ENCODE measurements around the gene ZFYVE19.

The ZFYVE19 gene

GRCh38 chr15:40790718-40791117, 16.2 kb upstream of the ZFYVE19 start:
- Histone ChIP-seq H4K20me1 (ENCODE audit: insufficient read depth, low read length) (no peaks in the 10 kb centered on the region), H3K4me3 (ENCODE audit: low read length) (no peak overlapping the region), H3K36me3 (replicated peaks; ENCODE audit: low read depth, low read length) (no peaks in the 10 kb centered on the region), H3K79me2 (ENCODE audit: low read length) (no peaks in the 10 kb centered on the region), H3K27me3 (ENCODE audit: low read depth, low read length) (no peaks in the 10 kb centered on the region), H3K27ac (ENCODE audit: low read length) (no peak overlapping the region), H2AFZ (ENCODE audit: low read depth, low read length) (no peak overlapping the region), H3K9me3 (ENCODE audit: insufficient read depth, low read length) (no peaks in the 10 kb centered on the region), H3K4me2 (ENCODE audit: low read length) (no peak overlapping the region), H3K9ac (ENCODE audit: low read length) (no peak overlapping the region), H3K4me1 (ENCODE audit: low read length) (no peaks in the 10 kb centered on the region)
- TF ChIP-seq CTCF (IDR thresholded peaks at IDR 0.05; ENCODE audit: low read depth, low read length) (no peak), EZH2phosphoT487 (IDR thresholded peaks at IDR 0.05; ENCODE audit: low read depth) (no peak)

- H3K9ac ChIP-seq (ENCODE audit: low read length), result no peak overlapping the region
- no peak overlapping the region for H3K27ac ChIP-seq (ENCODE audit: low read length)
- H3K79me2 ChIP-seq (ENCODE audit: low read length), result no peaks in the 10 kb centered on the region
- TF ChIP-seq CTCF (IDR thresholded peaks at IDR 0.05; ENCODE audit: low read depth, low read length) (no peak), EZH2phosphoT487 (IDR thresholded peaks at IDR 0.05; ENCODE audit: low read depth) (no peak)
- no peak overlapping the region for H3K4me2 ChIP-seq (ENCODE audit: low read length)
- no peak overlapping the region for H2AFZ ChIP-seq (ENCODE audit: low read depth, low read length)
- H3K36me3 ChIP-seq (replicated peaks; ENCODE audit: low read depth, low read length), result no peaks in the 10 kb centered on the region
- H3K4me1 ChIP-seq (ENCODE audit: low read length), result no peaks in the 10 kb centered on the region
- no peak overlapping the region for H3K4me3 ChIP-seq (ENCODE audit: low read length)
- H4K20me1 ChIP-seq (ENCODE audit: insufficient read depth, low read length), result no peaks in the 10 kb centered on the region
- no peaks in the 10 kb centered on the region for H3K27me3 ChIP-seq (ENCODE audit: low read depth, low read length)
- H3K9me3 ChIP-seq (ENCODE audit: insufficient read depth, low read length), result no peaks in the 10 kb centered on the region
Observed at GRCh38 chr15:40792394-40792793, 14.5 kb upstream of the ZFYVE19 start.

GRCh38 chr15:40793216-40793989, 13.5 kb upstream of the ZFYVE19 start:
- Histone ChIP-seq H3K27ac (ENCODE audit: low read length) (no peak overlapping the region), H4K20me1 (ENCODE audit: insufficient read depth, low read length) (no peaks in the 10 kb centered on the region), H3K36me3 (replicated peaks; ENCODE audit: low read depth, low read length) (no peaks in the 10 kb centered on the region), H3K79me2 (ENCODE audit: low read length) (no peaks in the 10 kb centered on the region), H2AFZ (ENCODE audit: low read depth, low read length) (no peak overlapping the region), H3K9me3 (ENCODE audit: insufficient read depth, low read length) (no peaks in the 10 kb centered on the region), H3K4me1 (ENCODE audit: low read length) (no peaks in the 10 kb centered on the region), H3K4me2 (ENCODE audit: low read length) (no peak overlapping the region), H3K9ac (ENCODE audit: low read length) (no peak overlapping the region), H3K27me3 (ENCODE audit: low read depth, low read length) (no peaks in the 10 kb centered on the region), H3K4me3 (ENCODE audit: low read length) (no peak overlapping the region)
- TF ChIP-seq CTCF (IDR thresholded peaks at IDR 0.05; ENCODE audit: low read depth, low read length) (no peak), EZH2phosphoT487 (IDR thresholded peaks at IDR 0.05; ENCODE audit: low read depth) (no peak)

GRCh38 chr15:40796041-40796440, 10.8 kb upstream of the ZFYVE19 start:
- Histone ChIP-seq H3K27me3 (ENCODE audit: low read depth, low read length) (no peaks in the 10 kb centered on the region), H3K9me3 (ENCODE audit: insufficient read depth, low read length) (no peaks in the 10 kb centered on the region), H3K27ac (ENCODE audit: low read length) (no peak overlapping the region), H2AFZ (ENCODE audit: low read depth, low read length) (no peak overlapping the region), H3K4me2 (ENCODE audit: low read length) (no peak overlapping the region), H3K4me1 (ENCODE audit: low read length) (no peaks in the 10 kb centered on the region), H3K9ac (ENCODE audit: low read length) (no peak overlapping the region), H3K36me3 (replicated peaks; ENCODE audit: low read depth, low read length) (no peaks in the 10 kb centered on the region), H3K79me2 (ENCODE audit: low read length) (no peaks in the 10 kb centered on the region), H3K4me3 (ENCODE audit: low read length) (no peak overlapping the region), H4K20me1 (ENCODE audit: insufficient read depth, low read length) (no peaks in the 10 kb centered on the region)
- TF ChIP-seq CTCF (IDR thresholded peaks at IDR 0.05; ENCODE audit: low read depth, low read length) (no peak), EZH2phosphoT487 (IDR thresholded peaks at IDR 0.05; ENCODE audit: low read depth) (no peak)

Measured in OCI-LY3 (cell line).